ENCODE results near the gene SLC7A5. TPM values are rescaled to one million over a fixed set of nuclear protein-coding genes. Genes with fewer than 3 reads are reported as not detected.

Gene SLC7A5
- polyA plus RNA-seq, 2 of the 4 experiments (the other 2 are of a cell fraction) = 265 to 972 TPM

DNA sequence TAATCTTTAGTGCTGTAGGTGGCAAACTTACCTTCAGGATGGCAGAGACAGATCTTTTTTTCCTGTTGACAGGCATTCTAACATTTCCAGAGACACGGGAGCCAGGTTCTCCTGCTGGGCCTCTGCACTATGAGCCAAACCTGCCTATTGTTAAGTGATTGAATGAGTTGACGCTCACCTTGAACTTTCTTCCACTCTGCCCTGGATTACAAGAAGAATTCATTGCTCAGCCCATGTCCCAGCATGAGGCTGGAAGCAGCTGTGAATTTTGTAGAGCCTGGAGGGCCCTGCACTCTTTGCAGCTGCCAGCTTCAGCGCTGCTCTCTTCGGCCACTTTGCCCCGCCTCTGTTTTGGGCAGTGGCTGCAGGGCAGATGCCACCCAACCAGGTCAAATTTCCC, 9.4 kb upstream of the SLC7A5 start:
- no peak overlapping the region for H3K4me2 ChIP-seq
- WGBS (ENCODE audit: missing lambda C conversion rate) = 82% methylated on average over 5 of the region's 5 CpGs
- TF ChIP-seq CTCF (IDR thresholded peaks at IDR 0.05) = no peak
- no peak for TF ChIP-seq SMC3 (IDR thresholded peaks at IDR 0.05)
- TF ChIP-seq, protein P1, sequence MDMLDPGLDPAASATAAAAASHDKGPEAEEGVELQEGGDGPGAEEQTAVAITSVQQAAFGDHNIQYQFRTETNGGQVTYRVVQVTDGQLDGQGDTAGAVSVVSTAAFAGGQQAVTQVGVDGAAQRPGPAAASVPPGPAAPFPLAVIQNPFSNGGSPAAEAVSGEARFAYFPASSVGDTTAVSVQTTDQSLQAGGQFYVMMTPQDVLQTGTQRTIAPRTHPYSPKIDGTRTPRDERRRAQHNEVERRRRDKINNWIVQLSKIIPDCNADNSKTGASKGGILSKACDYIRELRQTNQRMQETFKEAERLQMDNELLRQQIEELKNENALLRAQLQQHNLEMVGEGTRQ (IDR thresholded peaks at IDR 0.05) = no peak
- TF ChIP-seq, protein P2, sequence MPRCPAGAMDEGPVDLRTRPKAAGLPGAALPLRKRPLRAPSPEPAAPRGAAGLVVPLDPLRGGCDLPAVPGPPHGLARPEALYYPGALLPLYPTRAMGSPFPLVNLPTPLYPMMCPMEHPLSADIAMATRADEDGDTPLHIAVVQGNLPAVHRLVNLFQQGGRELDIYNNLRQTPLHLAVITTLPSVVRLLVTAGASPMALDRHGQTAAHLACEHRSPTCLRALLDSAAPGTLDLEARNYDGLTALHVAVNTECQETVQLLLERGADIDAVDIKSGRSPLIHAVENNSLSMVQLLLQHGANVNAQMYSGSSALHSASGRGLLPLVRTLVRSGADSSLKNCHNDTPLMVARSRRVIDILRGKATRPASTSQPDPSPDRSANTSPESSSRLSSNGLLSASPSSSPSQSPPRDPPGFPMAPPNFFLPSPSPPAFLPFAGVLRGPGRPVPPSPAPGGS (IDR thresholded peaks at IDR 0.05) = no peak
- TF ChIP-seq HOXB13 (CRISPR knock-in tag; IDR thresholded peaks at IDR 0.05; ENCODE audit: low read depth) = no peak
- DNase-seq (ENCODE audit: low read depth in 1 of 2, low spot score in 1 of 2) (no peak), FAIRE-seq (no peak), ATAC-seq (no peak)
- no peaks in the 10 kb centered on the region for H3K4me1 ChIP-seq
- H3K27ac ChIP-seq = no peak overlapping the region
- H3K9me3 ChIP-seq = 0 out of 3 replicates have a peak, but pooled peaks cover 3% of the 10 kb centered on the region
- CTCF ChIA-PET = interaction anchor here (1.2 to 1.9 kb wide), 3 partner anchors 19 to 100 kb away, joined by 3 to 8 read pairs (median 5); no protein-coding TSS in a partner anchor
- POLR2A ChIA-PET = no interaction called here
- no peak overlapping the region for H3K4me3 ChIP-seq

- H3K9me3 ChIP-seq = 0 out of 3 replicates have a peak, but pooled peaks cover 3% of the 10 kb centered on the region
- DNase-seq (ENCODE audit: low read depth in 1 of 2, low spot score in 1 of 2) = no peak
- H3K4me3 ChIP-seq = no peak overlapping the region
- ChIA-PET CTCF (interaction anchor here (1.2 to 1.9 kb wide), 3 partner anchors 19 to 99 kb away, joined by 3 to 8 read pairs (median 5); no protein-coding TSS in a partner anchor), POLR2A (no interaction called here)
- H3K27ac ChIP-seq = no peak overlapping the region
- no peak for FAIRE-seq
- H3K4me2 ChIP-seq = no peak overlapping the region
- WGBS (ENCODE audit: missing lambda C conversion rate) = 78% methylated on average over 14 of the region's 19 CpGs
- peak in 1 of 2 experiments; percentile 50; a peak in 3 of 6 replicates for ATAC-seq
- no peaks in the 10 kb centered on the region for H3K4me1 ChIP-seq
- TF ChIP-seq RAD21 (conservative IDR thresholded peaks at IDR 0.05 in 1 of 2, IDR thresholded peaks at IDR 0.05 in 1 of 2) (0 out of 5 replicates have a peak, but pooled peaks have one; percentile 15 to 26), POLR2AphosphoS2 (conservative IDR thresholded peaks at IDR 0.05; ENCODE audit: low read length) (no peak), SMC3 (IDR thresholded peaks at IDR 0.05) (peak; percentile 24; the same call in 1 of the 3 replicates), CTCF (IDR thresholded peaks at IDR 0.05) (peak; percentile 14; the same call in 1 of the 3 replicates), EHF (CRISPR knock-in tag; IDR thresholded peaks at IDR 0.05) (no peak), JUNB (IDR thresholded peaks at IDR 0.05) (no peak)
- TF ChIP-seq, protein P3, sequence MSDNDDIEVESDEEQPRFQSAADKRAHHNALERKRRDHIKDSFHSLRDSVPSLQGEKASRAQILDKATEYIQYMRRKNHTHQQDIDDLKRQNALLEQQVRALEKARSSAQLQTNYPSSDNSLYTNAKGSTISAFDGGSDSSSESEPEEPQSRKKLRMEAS (IDR thresholded peaks at IDR 0.05) = no peak
Observed at GRCh38 chr16:87877942-87878507, 8.7 kb upstream of the SLC7A5 start.

DNA sequence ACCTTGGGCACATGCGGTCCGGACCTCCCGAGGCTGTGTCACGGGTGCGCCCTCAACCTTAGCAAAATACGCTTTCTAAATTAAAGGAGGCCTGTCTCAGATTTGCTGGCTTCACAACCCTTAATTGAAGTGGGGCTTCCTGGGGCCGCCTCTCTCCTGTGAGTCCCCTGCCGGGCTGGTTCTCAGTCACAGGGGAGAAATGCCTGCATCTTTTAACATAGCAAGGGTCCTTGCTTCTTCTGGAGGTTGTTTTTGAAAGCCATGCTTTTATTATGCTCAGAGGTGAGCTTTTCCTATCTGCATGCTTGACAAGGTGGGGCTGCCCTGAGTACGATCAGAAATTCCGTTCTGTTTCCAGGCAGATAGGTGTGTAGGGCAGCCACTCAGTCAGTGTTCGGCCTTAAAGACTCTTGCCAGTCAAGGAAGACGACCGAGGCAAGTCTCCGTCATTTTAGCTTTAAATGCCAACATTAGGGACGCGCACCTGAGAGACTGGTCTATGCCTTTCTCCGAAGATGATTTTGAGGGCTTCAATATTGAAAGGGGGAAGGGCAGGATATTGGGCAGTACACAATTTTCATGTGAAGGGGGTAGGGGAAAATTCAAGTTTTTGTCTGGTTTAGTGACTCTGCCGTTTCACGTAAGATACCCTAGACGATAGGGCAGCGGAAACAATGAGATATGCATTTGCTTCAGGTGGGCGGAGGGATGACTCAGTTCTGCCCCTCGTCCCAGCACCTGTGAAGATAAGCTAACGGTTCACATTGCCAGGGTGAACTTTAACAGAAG, 5.5 kb upstream of the SLC7A5 start:
- 89% methylated on average over 24 of the region's 24 CpGs for WGBS (ENCODE audit: missing lambda C conversion rate)
- DNase-seq (ENCODE audit: low read depth in 1 of 2, low spot score in 1 of 2) (no peak), FAIRE-seq (no peak), ATAC-seq (no peak)
- Histone ChIP-seq H3K4me3 (no peak overlapping the region), H3K4me2 (no peak overlapping the region), H3K9me3 (0 out of 3 replicates have a peak, but pooled peaks cover 3% of the 10 kb centered on the region), H3K4me1 (peaks cover 22% of the 10 kb centered on the region), H3K27ac (peak overlapping the region in 1 of 2 experiments; percentile 20; a peak in 3 of 6 replicates)
- TF ChIP-seq HOXB13 (CRISPR knock-in tag; IDR thresholded peaks at IDR 0.05; ENCODE audit: low read depth) (no peak), HES2 (IDR thresholded peaks at IDR 0.05) (no peak), JUNB (IDR thresholded peaks at IDR 0.05) (no peak), CEBPB (IDR thresholded peaks at IDR 0.05) (peak in 1 of 2 experiments; percentile 41; a peak in 1 of 4 replicates), ZSCAN20 (CRISPR knock-in tag; IDR thresholded peaks at IDR 0.05) (no peak), FOXS1 (CRISPR knock-in tag; IDR thresholded peaks at IDR 0.05) (no peak)
- CTCF ChIA-PET = interaction anchor here (0.5 to 2.8 kb wide), 18 partner anchors 9 to 688 kb away, joined by 3 to 29 read pairs (median 4); no protein-coding TSS in a partner anchor
- POLR2A ChIA-PET = no interaction called here

Data from A549 (cell line).